ENCODE data around the gene MOGAT1.
A peak's percentile ranks its signal among the peaks of the same experiment; 100 is the strongest.

MOGAT1 gene

GRCh38 chr2:222671259-222672067 lies at the start of gene MOGAT1:
TSS of gene MOGAT1 (plus strand) at chr2:222671658. CDS start at chr2:222671786, 128 bp downstream.
- peak within 1 kb of the TSS; percentile 49 for H3K4me3 ChIP-seq (ENCODE audit: low read depth, low read length)
- DNase-seq (ENCODE audit: low read depth): no peak

- no peak overlapping the region for H3K4me3 ChIP-seq (ENCODE audit: low read depth, low read length)
- DNase-seq (ENCODE audit: low read depth): no peak
Measured at GRCh38 chr2:222621893-222622292, 49.6 kb upstream of the MOGAT1 start.

GRCh38 chr2:222622910-222623309 lies 48.5 kb upstream of the MOGAT1 start:
- no peak for DNase-seq (ENCODE audit: low read depth)
- H3K4me3 ChIP-seq (ENCODE audit: low read depth, low read length): no peak overlapping the region

GRCh38 chr2:222623756-222624309 lies 47.6 kb upstream of the MOGAT1 start:
- no peak for DNase-seq (ENCODE audit: low read depth)
- no peak overlapping the region for H3K4me3 ChIP-seq (ENCODE audit: low read depth, low read length)

- peak; percentile 20 for DNase-seq (ENCODE audit: low read depth)
- H3K4me3 ChIP-seq (ENCODE audit: low read depth, low read length): no peak overlapping the region
Measured at GRCh38 chr2:222627764-222628163, 43.7 kb upstream of the MOGAT1 start.

GRCh38 chr2:222635295-222635694 lies 36.2 kb upstream of the MOGAT1 start:
- DNase-seq (ENCODE audit: low read depth): no peak
- H3K4me3 ChIP-seq (ENCODE audit: low read depth, low read length): no peak overlapping the region

GRCh38 chr2:222637067-222637466 lies 34.4 kb upstream of the MOGAT1 start:
- no peak for DNase-seq (ENCODE audit: low read depth)
- no peak overlapping the region for H3K4me3 ChIP-seq (ENCODE audit: low read depth, low read length)

GRCh38 chr2:222641336-222641735 lies 30.1 kb upstream of the MOGAT1 start:
- no peak for DNase-seq (ENCODE audit: low read depth)
- H3K4me3 ChIP-seq (ENCODE audit: low read depth, low read length): no peak overlapping the region

GRCh38 chr2:222643134-222643533 lies 28.3 kb upstream of the MOGAT1 start:
- H3K4me3 ChIP-seq (ENCODE audit: low read depth, low read length): no peak overlapping the region
- DNase-seq (ENCODE audit: low read depth): no peak

GRCh38 chr2:222646008-222646407 lies 25.4 kb upstream of the MOGAT1 start:
- no peak for DNase-seq (ENCODE audit: low read depth)
- no peak overlapping the region for H3K4me3 ChIP-seq (ENCODE audit: low read depth, low read length)

GRCh38 chr2:222649801-222650200 lies 21.7 kb upstream of the MOGAT1 start:
- no peak overlapping the region for H3K4me3 ChIP-seq (ENCODE audit: low read depth, low read length)
- DNase-seq (ENCODE audit: low read depth): no peak

- no peak overlapping the region for H3K4me3 ChIP-seq (ENCODE audit: low read depth, low read length)
- peak; percentile 5 for DNase-seq (ENCODE audit: low read depth)
Measured at GRCh38 chr2:222651718-222652418, 19.6 kb upstream of the MOGAT1 start.

GRCh38 chr2:222652491-222653255 lies 18.8 kb upstream of the MOGAT1 start:
- DNase-seq (ENCODE audit: low read depth): no peak
- no peak overlapping the region for H3K4me3 ChIP-seq (ENCODE audit: low read depth, low read length)

GRCh38 chr2:222653280-222653679 lies 18.2 kb upstream of the MOGAT1 start:
- DNase-seq (ENCODE audit: low read depth): no peak
- H3K4me3 ChIP-seq (ENCODE audit: low read depth, low read length): no peak overlapping the region

GRCh38 chr2:222655787-222656525 lies 15.5 kb upstream of the MOGAT1 start, which contains the start of gene FARSB:
TSS of gene FARSB (minus strand) at chr2:222656092. CDS start at chr2:222656073, 19 bp downstream.
- H3K4me3 ChIP-seq (ENCODE audit: low read depth, low read length): peak within 1 kb of the TSS; percentile 96
- peak; percentile 82 for DNase-seq (ENCODE audit: low read depth)

GRCh38 chr2:222656526-222657446 lies 14.7 kb upstream of the MOGAT1 start:
- peak overlapping the region; percentile 96 for H3K4me3 ChIP-seq (ENCODE audit: low read depth, low read length)

GRCh38 chr2:222663479-222663878 lies 8.0 kb upstream of the MOGAT1 start:
- DNase-seq (ENCODE audit: low read depth): no peak

More at GRCh38 chr2:222656526-222657446, 14.7 kb upstream of the MOGAT1 start:
- no peak for DNase-seq (ENCODE audit: low read depth)

More at GRCh38 chr2:222663479-222663878, 8.0 kb upstream of the MOGAT1 start:
- no peak overlapping the region for H3K4me3 ChIP-seq (ENCODE audit: low read depth, low read length)
